GM18867 (cell line): ENCODE results near the gene WDR91.
"Not testable (repeated sequence)": the region's sequence is repeated elsewhere in the genome, so short reads cannot be mapped to it uniquely, and the experiment has no call there.

ENCODE experiments used
- ATAC-seq: cut with Tn5 transposase; IDR thresholded peaks from one replicate; pipeline ENCODE4 v1.9.1; 2021; ENCODE audit warnings: mild to moderate bottlenecking, moderate library complexity; ENCODE audit not compliant: unreplicated experiment

The WDR91 gene

GRCh38 chr7:135181261-135181928 is 29.9 kb downstream of the WDR91 start:
- ATAC-seq = no peak

- ATAC-seq = peak; percentile 60
These were observed 31.2 kb downstream of the WDR91 start for GRCh38 chr7:135180122-135180521.

GRCh38 chr7:135179321-135179925 is 31.9 kb downstream of the WDR91 start:
- no peak for ATAC-seq

- no peak for ATAC-seq
These were observed 33.0 kb downstream of the WDR91 start for GRCh38 chr7:135178364-135178763.

GRCh38 chr7:135177028-135177696 is 34.2 kb downstream of the WDR91 start:
- ATAC-seq = no peak

GRCh38 chr7:135175931-135176330 is 35.4 kb downstream of the WDR91 start:
- ATAC-seq = no peak

GRCh38 chr7:135174941-135175340 is 36.4 kb downstream of the WDR91 start:
- no peak for ATAC-seq

GRCh38 chr7:135173916-135174315 is 37.4 kb downstream of the WDR91 start:
- ATAC-seq = not testable (repeated sequence)

GRCh38 chr7:135171581-135172291 is 39.6 kb downstream of the WDR91 start:
- not testable (repeated sequence) for ATAC-seq

- ATAC-seq = peak; percentile 26
These were observed 40.3 kb downstream of the WDR91 start for GRCh38 chr7:135170998-135171481.

- peak; percentile 81 for ATAC-seq
These were observed 40.9 kb downstream of the WDR91 start, which contains the start of gene CYREN for GRCh38 chr7:135170274-135170997. TSS of gene CYREN (minus strand) at chr7:135170707. CDS start at chr7:135168922, 1,785 bp downstream.

GRCh38 chr7:135169964-135170273 is 41.4 kb downstream of the WDR91 start:
- ATAC-seq = peak; percentile 13

- ATAC-seq = peak; percentile 57
These were observed 42.0 kb downstream of the WDR91 start for GRCh38 chr7:135169141-135169963.

GRCh38 chr7:135168489-135169140 is 42.7 kb downstream of the WDR91 start:
- no peak for ATAC-seq

GRCh38 chr7:135168001-135168400 is 43.3 kb downstream of the WDR91 start:
- no peak for ATAC-seq

GRCh38 chr7:135167365-135167917 is 43.9 kb downstream of the WDR91 start:
- ATAC-seq = no peak

- ATAC-seq = no peak
These were observed 44.9 kb downstream of the WDR91 start for GRCh38 chr7:135166338-135166990.

- no peak for ATAC-seq
These were observed 45.5 kb downstream of the WDR91 start for GRCh38 chr7:135165862-135166261.
